Gastrocnemius medialis (tissue), 4 donors: ENCODE measurements around the gene NUAK2. TPM values are rescaled to one million over a fixed set of nuclear protein-coding genes. Genes with fewer than 3 reads are reported as not detected.

Experiments
- ATAC-seq, 2 donors: fragments of 150-250 bp; one replicate each; pipeline ENCODE4 v1.9.1; 2016
- DNase-seq, 2 donors: peaks; one replicate each; pipeline ENCODE4 v3.0.0-alpha.2; 2019
- H3K27ac ChIP-seq, 4 donors: fragments of 200-600 bp; sonication (generic); 1 replicate in 1 of 4; 2 replicates in 3 of 4; pipeline ENCODE4 v1.5.1; 2016 to 2018; ENCODE audit warnings: mild to moderate bottlenecking in 2 of 4, moderate library complexity in 1 of 4
- H3K27me3 ChIP-seq, 3 donors: fragments of 200-600 bp; sonication (generic) in 2 of 3; 1 replicate in 1 of 3; 2 replicates in 2 of 3; pipeline versions ENCODE4 v1.5.1 to v1.6.0; 2016 to 2019; ENCODE audit warnings: mild to moderate bottlenecking in 1 of 3, moderate library complexity in 1 of 3
- H3K36me3 ChIP-seq, 2 donors: fragments of 200-600 bp; sonication (generic) in 1 of 2; one replicate each; pipeline ENCODE4 v1.5.1; 2017 to 2018
- H3K4me1 ChIP-seq, 2 donors: fragments of 200-600 bp; sonication (generic) in 1 of 2; one replicate each; pipeline ENCODE4 v1.5.1; 2016 to 2017; ENCODE audit warnings: mild to moderate bottlenecking in 2 of 2
- H3K4me3 ChIP-seq, 4 donors: fragments of 200-600 bp; sonication (generic) in 3 of 4; 1 replicate in 1 of 4; 2 replicates in 3 of 4; pipeline ENCODE4 v1.5.1; 2016 to 2019; ENCODE audit warnings: mild to moderate bottlenecking in 2 of 4
- H3K9me3 ChIP-seq, 3 donors: fragments of 200-600 bp; sonication (generic) in 2 of 3; 1 replicate in 1 of 3; 2 replicates in 2 of 3; pipeline ENCODE4 v1.5.1; 2016 to 2019
- CTCF ChIP-seq, 5 experiments: fragments of 450-650 bp in 3 of 5; fragments of 200-600 bp in 2 of 5; sonication (generic) in 2 of 5; IDR thresholded peaks in 4 of 5; conservative IDR thresholded peaks in 1 of 5; 1 replicate in 4 of 5; 2 replicates in 1 of 5; pipeline ENCODE4 v1.5.1; 2016 to 2019; ENCODE audit warnings: antibody characterized with exemption in 5 of 5, mild to moderate bottlenecking in 3 of 5, moderate library complexity in 3 of 5
- POLR2A ChIP-seq, 2 donors: fragments of 450-650 bp; IDR thresholded peaks; one replicate each; pipeline ENCODE4 v1.6.1; 2017; ENCODE audit warnings: antibody characterized with exemption in 2 of 2, mild to moderate bottlenecking in 2 of 2, moderate library complexity in 2 of 2
- in situ Hi-C, 4 donors: fragments of 200-750 bp; cut with MboI; loops; one replicate each; pipeline versions ENCODE4 v1.15.0 to v1.8.0; 2017; ENCODE audit warnings: low sequenced_read_pairs in 4 of 4
- intact Hi-C: fragments of 100-400 bp; cut with DNase I; formaldehyde crosslinking; loops from one replicate; pipeline ENCODE4 v1.15.1; 2023; ENCODE audit warnings: low total_unique reads
- total RNA-seq, 4 donors: library from RNA; depleted of rRNA; stranded (reverse); fragments of >200 nt; gene quantifications; one replicate each; pipeline versions ENCODE4 v1.1.0 to v1.2.3, GENCODE V29; 2016

The NUAK2 gene
- total RNA-seq, 4 donors from 2014 or later: 0.42 to 1.9 (median 0.58) TPM

- H3K27me3 ChIP-seq: no peaks in the 10 kb centered on the region
- DNase-seq (peak in 1 of 2 donors; percentile 60), ATAC-seq (peak; percentile 59)
- intact Hi-C loops: no loop called here
- no peak for TF ChIP-seq POLR2A (IDR thresholded peaks at IDR 0.05)
- TF ChIP-seq CTCF (IDR thresholded peaks at IDR 0.05 in 4 of 5, conservative IDR thresholded peaks at IDR 0.05 in 1 of 5): no peak
- no peaks in the 10 kb centered on the region for H3K9me3 ChIP-seq
- H3K27ac ChIP-seq: peak overlapping the region; percentile 41 to 78 (median 43)
- in situ Hi-C loops: loop anchor here in 1 of 4 donors (25.0 kb wide), 1 partner anchor 274 kb away; no protein-coding TSS in a partner anchor
- no peak overlapping the region for H3K4me3 ChIP-seq
- peaks cover 40 to 41% of the 10 kb centered on the region in 2 donors for H3K4me1 ChIP-seq
- H3K36me3 ChIP-seq: no peaks in the 10 kb centered on the region
These were observed 60.4 kb downstream of the NUAK2 start for GRCh38 chr1:205260948-205261732.

- no peaks in the 10 kb centered on the region for H3K9me3 ChIP-seq
- TF ChIP-seq POLR2A (IDR thresholded peaks at IDR 0.05): no peak
- no peaks in the 10 kb centered on the region for H3K36me3 ChIP-seq
- DNase-seq (no peak), ATAC-seq (no peak)
- peaks cover 40 to 51% of the 10 kb centered on the region in 2 donors for H3K4me1 ChIP-seq
- in situ Hi-C loops: loop anchor here (5.0 to 25.0 kb wide), 4 partner anchors 135 to 288 kb away; partner anchors contain the start of gene RBBP5 (in 1 of the 4)
- H3K27me3 ChIP-seq: no peaks in the 10 kb centered on the region
- intact Hi-C loops: loop anchor here (5.0 kb wide), 3 partner anchors 83 to 273 kb away; partner anchors contain the start of gene RBBP5
- H3K27ac ChIP-seq: peak overlapping the region; percentile 67 to 81 (median 74)
- H3K4me3 ChIP-seq: no peak overlapping the region
These were observed 61.5 kb downstream of the NUAK2 start for GRCh38 chr1:205259998-205260397.

GRCh38 chr1:205259324-205259832 is 62.2 kb downstream of the NUAK2 start:
- H3K4me1 ChIP-seq: peaks cover 40 to 55% of the 10 kb centered on the region in 2 donors
- no peak for TF ChIP-seq POLR2A (IDR thresholded peaks at IDR 0.05)
- no peak for TF ChIP-seq CTCF (IDR thresholded peaks at IDR 0.05 in 4 of 5, conservative IDR thresholded peaks at IDR 0.05 in 1 of 5)
- in situ Hi-C loops: loop anchor here (5.0 to 25.0 kb wide), 4 partner anchors 135 to 287 kb away; partner anchors contain the start of gene RBBP5 (in 1 of the 4)
- no peaks in the 10 kb centered on the region for H3K36me3 ChIP-seq
- intact Hi-C loops: loop anchor here (5.0 kb wide), 3 partner anchors 82 to 272 kb away; partner anchors contain the start of gene RBBP5
- no peaks in the 10 kb centered on the region for H3K27me3 ChIP-seq
- ATAC-seq: peak in 1 of 2 donors; percentile 35
- H3K27ac ChIP-seq: peak overlapping the region; percentile 67 to 81 (median 74)
- no peaks in the 10 kb centered on the region for H3K9me3 ChIP-seq
- no peak overlapping the region for H3K4me3 ChIP-seq
- peak in 1 of 2 donors; percentile 47 for DNase-seq

GRCh38 chr1:205258719-205259118 is 62.8 kb downstream of the NUAK2 start:
- in situ Hi-C loops (loop anchor here (5.0 to 25.0 kb wide), 4 partner anchors 134 to 286 kb away; partner anchors contain the start of gene RBBP5 (in 1 of the 4)), intact Hi-C loops (loop anchor here (5.0 kb wide), 3 partner anchors 81 to 271 kb away; partner anchors contain the start of gene RBBP5)
- H3K36me3 ChIP-seq: no peaks in the 10 kb centered on the region
- H3K27ac ChIP-seq: peak overlapping the region; percentile 67 to 81 (median 74)
- H3K27me3 ChIP-seq: no peaks in the 10 kb centered on the region
- H3K4me1 ChIP-seq: peaks cover 40 to 57% of the 10 kb centered on the region in 2 donors
- DNase-seq (peak in 1 of 2 donors; percentile 66), ATAC-seq (peak; percentile 32 to 44)
- H3K4me3 ChIP-seq: no peak overlapping the region
- TF ChIP-seq CTCF (IDR thresholded peaks at IDR 0.05 in 4 of 5, conservative IDR thresholded peaks at IDR 0.05 in 1 of 5) (no peak), POLR2A (IDR thresholded peaks at IDR 0.05) (peak in 1 of 2 donors; percentile 37)
- no peaks in the 10 kb centered on the region for H3K9me3 ChIP-seq
